Activated CD4-positive, alpha-beta T cell treated with anti-CD3 and anti-CD28 coated beads for 4 hours (primary cell): ENCODE data around the gene ELF5.
A peak's percentile ranks its signal among the peaks of the same experiment; 100 is the strongest.

ENCODE experiments used
- DNase-seq, 2 donors: peaks; one replicate each; pipeline ENCODE4 v3.0.0-alpha.2; 2020

ELF5 gene

DNA sequence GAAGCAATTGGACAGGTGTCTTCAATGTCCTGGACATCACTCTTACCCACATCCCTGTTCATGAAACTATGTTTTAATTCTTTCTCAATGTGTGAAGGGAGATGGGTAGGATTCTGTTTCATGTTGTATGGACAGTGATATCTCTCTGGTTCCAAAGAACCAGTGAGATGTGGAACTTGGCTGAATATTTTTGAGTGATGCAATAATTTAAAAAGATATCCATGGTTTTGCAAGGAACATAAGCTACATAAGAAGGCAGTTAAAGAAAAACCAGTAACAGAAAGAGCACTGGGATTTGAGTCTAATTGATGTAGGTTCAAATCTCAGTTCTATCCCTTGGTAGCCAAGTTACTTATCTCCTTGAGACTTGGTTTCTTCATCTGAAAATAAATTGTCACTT is 7.7 kb upstream of the ELF5 start:
- no peak for DNase-seq

DNA sequence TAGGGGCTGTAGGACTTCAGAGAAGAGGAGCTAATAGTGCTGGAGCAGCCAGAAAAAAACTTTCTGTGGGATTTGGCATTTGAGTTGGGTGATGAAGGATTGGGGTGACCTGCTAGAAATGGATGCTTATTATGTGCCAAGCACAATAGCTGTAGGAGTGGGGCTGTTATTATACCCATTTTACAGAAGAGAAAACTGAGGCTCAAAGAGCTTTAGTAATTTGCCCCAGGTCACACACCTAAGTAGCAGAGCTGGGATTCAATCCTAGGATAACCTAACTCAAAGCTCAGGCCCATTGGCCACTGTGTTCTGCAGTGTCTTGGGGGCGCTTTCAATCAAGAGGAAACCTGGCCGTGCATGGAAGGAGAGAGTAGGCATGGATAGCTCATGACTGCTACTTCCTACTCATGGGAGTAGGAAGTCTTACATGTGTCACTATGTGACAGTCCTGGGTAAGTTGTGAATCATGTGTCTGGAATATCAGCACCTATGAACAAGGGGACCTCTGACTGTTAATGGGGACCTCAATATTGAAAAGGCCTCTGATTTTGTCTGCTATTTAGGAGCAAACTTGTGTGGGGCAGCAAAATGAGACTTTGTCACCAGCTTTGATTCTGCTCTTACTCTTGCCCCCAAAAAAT is 6.1 kb upstream of the ELF5 start:
- no peak for DNase-seq

DNA sequence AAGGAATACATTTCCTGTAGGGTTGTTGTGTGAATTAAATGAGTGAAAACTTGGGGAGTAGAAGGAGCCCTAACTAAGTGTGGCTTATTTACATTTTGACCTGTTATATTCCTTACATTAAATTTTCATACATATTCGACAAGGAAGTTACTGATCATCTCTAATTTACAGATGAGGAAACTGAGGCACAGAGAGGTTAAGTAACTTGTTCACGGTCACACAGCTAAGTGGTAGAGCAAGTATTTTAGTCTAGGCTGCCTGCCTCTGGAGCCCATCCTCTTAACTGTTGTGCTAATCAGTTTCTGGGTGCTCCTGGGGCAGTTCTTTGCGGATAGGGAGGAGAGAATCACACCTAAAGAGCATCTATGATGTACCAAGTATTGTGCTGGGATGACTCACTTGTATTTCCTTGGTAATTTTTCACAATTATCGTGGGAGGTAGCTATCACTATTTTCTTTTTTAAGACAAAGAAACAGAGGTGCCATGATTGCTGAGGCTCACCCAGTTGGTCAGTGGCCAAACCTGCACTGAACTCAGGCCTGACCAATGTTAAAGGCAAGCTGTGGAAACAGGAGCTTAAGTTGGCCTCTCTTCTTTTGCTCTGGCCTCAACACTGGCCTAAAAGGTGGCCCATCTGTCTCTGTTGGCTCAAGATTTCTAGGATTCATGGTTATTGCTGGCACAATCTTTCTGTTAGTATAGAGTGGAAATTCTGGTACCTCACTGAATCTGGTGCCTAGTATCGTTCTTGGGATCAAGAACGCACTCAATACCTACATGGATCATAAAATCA is 2.9 kb upstream of the ELF5 start:
- no peak for DNase-seq

DNA sequence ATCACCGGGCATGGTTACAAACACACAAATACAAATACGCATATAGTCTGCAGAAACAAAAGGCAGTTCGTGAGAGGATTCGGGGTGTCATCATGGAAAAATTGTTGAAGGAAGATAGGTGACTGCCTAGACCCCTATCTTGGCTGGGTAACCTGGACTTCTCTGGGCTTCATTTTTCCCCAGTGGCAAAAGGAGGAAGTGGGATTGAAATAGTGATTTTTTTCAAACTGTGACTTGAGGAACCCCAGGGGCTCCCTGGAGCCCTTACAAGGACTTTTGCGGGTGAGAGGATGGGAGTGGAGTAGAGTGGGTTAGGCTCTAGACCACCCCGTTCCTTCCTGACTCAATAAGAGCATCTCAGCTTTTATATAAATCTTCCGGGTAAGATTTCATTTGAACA is 1.0 kb upstream of the ELF5 start:
- DNase-seq, result no peak

DNA sequence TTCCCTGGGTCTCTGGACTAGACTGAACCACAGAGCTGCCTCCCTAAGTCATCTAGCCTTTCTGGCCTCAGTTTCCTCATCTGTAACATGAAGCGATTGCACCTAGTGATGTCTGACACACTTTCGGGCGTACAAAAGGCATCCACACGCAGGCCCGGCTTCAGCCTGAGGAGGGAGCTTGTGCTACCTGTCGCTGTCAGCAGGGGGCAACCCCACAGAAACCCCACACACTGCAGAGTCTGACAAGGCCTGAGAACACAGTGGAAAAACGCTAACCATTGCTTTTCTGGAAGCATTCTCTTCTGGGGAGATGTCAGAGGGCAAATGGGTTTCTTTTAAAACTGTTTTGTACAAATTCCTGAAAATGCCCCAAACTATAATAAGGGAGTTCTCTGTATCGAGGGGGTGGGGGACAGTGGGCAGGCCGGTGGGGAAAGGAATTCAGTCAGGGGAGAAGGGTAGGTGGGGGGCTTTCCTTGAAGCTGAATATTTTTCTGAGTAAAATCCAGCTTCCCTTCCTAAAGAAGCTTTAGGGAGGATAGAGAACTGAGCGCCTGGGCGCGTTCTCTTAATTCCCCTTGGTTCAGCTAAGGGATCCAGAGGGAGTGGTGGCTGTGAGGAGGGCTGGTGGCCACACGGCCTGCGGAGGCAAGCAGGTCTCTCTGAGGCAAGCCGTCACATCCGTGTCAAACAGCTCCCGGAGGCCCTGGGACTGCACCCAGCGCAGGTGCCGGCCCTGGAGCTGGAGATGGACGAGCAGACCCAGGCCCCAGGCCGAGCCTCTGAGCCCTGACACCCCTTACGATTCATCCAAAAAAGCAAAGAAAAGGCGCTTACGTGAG is 533 bp downstream of the ELF5 start:
- DNase-seq, result peak; percentile 14 to 36

DNA sequence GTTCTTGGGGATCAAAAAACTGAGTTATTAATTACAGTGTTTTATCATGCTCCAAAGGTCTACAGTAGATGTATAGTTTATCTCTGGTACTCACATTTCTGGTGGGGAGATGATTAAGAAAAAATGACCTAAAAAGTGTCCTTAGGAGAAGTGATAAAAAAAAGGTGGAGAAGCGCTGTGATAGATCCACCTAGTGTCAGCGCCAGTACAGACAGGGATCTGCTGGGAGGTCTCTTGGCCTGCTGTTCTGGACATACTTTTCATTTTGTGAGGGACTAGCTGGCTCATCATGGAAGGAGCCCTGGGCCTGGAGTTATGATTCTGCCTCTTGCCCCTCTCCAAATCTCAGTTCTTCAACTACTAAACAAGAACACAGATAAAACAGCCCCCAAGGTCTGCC is 2.9 kb downstream of the ELF5 start:
- no peak for DNase-seq

DNA sequence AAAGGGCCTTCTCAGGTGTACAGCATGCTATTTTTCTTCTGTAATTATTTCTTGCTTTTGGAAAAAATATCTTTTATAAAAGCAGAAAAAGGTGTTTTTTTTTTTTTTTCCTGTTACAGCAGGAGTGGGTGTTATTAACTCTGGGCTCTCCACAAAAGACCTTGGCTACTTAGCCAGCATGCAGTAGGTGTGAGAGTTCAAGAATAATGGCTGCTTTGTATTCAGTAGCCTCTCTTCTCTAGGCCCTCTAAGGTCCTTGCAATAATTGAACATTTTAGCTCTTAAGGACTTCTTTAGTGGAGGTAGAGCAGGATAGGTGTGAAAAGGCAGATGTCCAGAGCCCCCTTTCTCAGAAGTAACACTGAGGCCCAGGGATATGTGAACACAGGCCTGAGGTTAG is 3.4 kb downstream of the ELF5 start:
- DNase-seq, result no peak

DNA sequence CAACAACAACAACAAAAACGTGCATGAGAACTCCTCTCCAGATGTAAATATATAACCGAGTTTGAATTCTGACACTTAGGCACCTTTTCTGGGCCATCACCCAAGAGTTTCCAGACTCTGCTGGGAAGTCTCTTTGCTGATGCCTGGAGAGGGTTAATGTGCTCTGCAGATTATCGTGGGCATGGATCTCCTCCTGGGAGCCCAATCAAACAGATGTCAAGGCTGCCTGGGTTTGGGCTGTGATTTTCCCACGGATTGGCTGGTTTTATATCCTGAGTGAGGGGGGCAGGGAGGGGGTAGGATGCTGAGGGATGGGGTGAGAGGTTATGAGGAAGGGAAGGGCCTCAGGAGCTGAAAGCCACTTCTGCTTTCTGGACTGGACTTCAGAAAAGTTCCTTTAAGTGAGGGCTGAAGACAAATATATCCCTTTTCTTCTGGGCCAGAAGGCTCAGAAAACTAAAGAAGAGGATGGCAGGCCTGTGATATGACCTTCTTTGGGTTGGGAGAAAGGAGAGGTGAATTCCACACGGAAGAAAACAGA is 4.2 kb downstream of the ELF5 start:
- DNase-seq, result no peak

DNA sequence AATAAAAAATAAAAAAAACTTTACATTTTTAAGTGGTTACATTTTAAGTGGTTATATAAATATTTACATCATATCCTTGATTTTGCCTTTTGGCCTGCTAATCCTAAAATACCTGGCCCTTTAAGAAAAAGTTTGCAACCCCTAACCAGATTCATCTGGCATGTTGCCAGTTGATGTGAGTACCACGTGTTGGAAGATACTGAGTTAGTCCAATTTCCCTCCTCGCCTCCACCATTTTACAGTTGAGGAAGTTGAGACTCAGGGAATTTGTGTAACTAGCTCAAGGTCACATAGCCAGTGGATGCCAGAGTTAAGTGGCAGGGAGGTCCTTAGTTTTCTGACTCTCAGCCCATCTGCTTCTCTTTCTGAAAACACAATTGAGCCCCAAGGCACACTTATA is 5.1 kb downstream of the ELF5 start:
- no peak for DNase-seq

DNA sequence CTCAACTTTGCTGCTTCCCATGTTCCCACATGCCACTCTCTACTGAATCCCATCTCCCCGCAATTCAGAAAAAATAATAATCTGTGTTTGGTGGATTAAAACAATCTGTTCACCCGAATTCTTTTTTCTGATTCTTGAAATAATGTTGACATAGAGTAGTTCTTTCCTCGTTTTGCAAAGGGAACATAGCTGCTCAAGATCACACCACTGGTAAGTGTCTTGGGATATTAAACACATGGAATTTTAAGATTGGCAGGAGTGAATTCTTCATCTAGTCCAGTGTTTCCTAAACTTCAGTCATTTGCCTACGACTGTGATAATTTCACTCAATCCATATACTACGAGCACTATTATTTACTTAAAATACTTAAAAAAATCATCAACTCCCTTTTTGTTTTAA is 6.0 kb downstream of the ELF5 start:
- DNase-seq, result no peak

DNA sequence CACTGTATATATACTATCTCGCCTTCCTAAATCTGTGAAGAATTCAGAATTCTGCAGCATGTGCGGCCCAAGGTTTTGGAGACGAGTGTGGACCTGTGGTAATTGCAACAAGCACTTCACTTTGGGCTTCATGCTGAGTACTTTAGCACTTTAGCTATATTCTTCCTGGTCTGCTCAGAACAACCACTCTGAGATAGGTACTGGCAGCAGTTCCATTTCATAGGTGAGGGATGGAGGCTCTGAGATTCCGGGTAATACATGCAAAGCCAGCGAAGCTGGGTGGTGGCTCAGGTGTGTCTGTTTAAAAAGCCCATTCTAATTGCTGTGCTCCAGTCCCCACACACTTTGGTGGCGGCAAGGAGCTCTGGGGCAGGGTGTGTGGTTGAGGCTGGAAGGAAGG is 6.4 kb downstream of the ELF5 start:
- DNase-seq, result no peak

DNA sequence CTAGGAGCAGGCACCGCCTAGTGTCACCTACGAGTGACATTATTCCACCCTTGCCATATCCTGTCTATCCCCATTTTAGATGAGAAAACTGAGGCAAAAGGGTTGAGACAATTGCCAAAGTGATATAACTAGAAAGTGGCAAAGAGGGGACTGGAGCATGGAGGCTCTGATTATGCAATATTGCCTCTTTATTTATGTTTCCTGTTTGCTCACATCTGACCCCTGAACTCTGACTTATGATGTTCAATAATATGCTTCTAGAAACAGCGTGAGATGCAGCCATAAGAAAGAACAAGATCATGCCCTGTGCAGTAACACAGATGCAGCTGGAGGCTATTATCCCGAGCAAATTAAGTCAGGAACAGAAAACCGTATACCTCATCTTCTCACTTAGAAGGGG is 7.7 kb downstream of the ELF5 start:
- no peak for DNase-seq

DNA sequence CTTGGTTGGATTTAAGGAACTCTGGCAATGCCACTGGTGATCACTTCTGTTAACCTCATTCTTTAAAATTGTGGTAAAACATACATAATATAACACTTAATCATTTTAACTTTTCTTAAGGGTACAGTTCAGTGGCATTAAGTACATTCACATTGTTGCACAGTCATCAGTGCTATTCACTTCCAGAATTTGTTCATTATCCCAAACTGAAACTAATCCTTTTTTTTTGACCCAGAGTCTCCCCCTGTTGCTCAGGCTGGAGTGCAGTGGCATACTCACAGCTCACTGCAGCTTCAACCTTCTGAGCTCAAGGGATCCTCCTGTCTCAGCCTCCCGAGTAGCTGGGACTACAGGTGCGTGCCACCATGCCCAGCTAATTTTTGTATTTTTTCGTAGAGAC is 10.6 kb downstream of the ELF5 start:
- no peak for DNase-seq

DNA sequence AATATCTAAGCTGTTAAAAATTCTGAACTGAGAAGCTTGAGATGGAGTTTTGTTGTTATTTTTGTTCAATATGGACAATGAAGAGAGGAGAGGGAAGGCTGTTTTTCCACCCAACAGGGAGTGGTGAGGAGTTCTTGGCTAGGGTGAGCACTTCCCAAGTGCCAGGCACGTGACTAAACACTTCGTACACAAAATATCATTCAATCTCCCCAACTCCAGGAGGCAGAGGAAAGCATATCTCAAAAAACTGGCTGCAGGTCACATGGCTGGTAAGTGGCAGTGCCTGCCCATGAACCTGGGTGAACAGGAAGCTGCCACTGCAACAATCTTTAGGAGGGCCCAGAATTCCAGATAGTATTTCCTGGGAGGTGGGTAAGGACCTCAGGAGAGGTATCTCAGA is 11.6 kb downstream of the ELF5 start:
- no peak for DNase-seq

DNA sequence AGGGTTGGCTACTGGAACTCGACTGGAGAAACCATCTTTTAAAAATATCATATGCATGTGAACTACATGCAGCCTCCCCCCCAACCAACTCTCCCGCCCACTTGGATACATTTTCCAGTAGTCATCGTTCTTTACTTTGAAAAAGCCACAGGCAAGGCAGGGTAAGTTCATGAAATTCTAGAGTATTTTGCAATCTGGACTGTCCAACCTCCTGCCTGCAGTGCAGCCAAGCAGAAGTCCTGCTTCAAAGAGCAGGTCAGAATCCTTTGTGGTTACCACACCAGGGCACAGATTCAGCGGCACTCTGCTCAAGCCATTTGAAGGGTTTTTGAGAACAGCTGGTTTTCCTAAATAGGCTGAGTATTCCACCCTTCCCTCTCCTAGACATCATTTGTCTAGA is 12.1 kb downstream of the ELF5 start:
- no peak for DNase-seq

DNA sequence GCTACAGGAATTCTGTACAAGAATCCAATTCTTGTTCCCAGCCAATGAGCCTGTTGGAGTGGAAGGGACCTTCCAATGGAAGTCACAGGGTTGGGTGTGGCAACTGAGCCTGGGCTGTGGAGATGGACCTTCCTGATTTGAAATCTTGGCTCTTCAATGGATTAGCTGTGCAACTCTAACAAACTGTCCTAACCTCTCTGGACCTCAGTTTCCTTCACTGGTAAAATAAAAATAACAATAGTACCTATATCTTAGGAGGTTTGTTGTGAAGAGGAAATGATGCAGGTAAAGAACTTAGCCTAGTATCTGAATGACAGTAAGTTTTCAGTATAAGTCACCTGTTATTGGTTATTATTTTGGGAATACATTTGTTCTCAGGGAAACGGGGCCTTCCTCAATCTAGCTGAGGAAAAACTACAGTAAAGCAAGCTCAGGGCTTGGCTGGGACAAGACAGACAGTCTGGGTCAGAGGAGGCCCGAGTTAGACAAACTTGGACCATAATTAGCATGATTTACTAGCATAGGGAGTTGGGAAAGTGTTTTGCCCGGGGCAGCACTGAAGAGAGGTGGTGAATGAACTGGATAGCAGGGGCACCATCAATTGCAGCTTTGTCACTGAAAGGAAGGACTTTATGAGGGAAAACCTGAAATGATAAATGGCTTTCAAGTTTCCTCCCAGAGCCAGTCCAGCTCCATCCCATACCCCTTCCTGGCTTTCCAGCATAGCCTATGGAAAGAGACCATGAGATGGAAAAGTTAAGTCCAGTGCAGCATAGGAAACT is 13.7 kb downstream of the ELF5 start:
- no peak for DNase-seq

DNA sequence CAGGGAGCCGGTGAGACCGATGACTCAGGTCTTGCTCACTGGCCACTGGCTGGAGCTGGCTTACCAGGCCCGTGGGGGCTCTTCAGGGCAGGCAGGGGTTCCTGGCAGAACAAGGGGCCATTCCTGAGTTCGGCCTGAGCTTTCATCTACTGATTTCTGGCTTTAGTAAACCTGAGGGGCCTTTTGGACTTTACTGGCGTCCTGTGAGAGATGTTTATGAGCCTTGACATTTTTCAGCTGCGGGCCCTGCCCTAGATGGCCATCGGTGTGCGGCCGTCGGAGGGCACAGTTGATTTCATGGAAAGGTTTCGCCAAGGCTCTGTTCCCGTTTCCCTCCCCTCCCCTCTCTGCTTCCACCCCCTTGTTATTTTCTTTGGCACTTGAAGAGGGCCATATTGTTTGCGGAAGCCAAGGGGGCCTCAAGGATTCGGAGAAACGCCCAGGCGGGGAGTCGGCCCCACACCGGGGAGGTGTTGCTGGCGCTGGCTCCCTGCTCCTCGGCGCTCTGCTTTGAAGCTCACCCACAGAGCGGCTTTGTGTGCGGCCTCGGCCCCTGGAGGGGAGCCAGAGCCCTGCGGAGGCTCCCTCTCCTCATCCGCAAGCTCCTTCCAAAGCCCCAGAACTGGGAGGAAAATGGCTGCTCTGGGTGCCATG is 17.7 kb downstream of the ELF5 start:
- no peak for DNase-seq

DNA sequence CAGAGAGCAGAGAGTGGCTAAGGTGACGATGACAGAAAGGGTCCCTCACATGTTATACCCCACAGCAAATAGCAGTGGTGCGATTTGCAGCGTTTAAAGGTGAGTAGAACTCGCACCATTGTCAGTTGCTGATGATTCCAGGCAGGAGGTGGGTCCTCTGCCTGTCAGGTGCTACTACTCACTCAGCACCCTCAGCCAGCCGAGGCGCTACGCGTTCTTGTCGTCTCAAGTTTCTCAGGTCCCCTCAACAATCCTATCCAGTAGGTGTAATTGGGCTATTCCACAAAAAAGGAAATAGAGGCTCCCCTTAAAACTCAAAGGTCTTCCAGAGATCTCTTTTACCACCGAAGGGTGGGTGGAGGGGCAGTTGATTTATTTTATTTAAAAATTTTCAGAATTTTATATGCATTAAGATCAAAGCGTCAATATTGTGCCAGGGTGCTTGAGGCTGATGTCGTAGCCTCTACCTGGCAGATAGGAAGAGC is 18.3 kb downstream of the ELF5 start:
- no peak for DNase-seq

DNA sequence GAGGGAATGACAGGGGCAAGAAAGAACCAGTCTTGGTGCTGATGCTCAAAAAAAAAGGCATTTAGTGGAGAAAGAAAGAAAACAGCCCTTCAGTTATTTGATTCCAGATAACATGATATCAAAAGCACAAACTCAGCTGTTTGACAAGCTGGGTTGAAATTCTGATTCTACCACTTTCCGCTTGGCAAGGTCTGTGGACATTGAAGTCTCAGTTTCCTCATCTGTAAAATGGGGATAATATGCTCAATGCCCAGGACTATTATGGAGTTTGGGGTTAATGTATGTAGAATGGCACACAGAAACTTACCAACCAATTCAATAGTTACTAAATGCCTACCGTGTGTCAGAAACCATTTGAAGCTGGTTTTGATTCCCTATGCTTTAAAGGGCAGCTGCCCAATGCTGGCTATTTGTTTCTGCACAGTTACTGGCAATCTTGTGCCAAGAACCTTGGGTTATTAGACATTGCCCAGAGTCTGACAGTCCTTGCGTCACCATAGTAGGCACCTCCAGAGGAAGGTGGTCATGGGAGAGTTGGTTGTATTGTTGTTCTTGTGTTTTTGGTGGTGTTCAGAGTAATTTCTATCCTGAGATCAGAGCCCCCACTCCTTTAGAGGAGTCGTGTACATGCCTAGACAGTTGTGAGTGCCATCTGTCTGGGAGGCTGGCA is 19.5 kb downstream of the ELF5 start:
- DNase-seq, result no peak

DNA sequence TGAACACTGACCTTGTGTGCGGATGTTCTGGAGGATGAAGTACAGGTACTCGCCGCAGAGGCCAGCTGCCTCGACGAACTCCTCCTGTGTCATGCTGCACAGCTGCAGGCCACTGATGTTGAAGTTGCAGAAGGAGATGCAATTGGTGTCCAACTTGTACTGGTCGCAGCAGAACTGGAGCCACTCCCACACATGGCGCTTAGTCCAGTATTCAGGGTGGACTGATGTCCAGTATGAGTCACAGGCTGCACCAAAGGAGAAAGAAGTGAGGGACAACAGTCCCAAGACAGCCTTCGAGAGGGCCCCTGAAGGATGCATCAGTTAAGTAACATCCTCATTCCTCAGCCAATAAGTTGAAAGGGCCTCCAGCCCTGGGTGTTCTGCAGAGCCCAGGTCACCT is 20.1 kb downstream of the ELF5 start:
- no peak for DNase-seq

DNA sequence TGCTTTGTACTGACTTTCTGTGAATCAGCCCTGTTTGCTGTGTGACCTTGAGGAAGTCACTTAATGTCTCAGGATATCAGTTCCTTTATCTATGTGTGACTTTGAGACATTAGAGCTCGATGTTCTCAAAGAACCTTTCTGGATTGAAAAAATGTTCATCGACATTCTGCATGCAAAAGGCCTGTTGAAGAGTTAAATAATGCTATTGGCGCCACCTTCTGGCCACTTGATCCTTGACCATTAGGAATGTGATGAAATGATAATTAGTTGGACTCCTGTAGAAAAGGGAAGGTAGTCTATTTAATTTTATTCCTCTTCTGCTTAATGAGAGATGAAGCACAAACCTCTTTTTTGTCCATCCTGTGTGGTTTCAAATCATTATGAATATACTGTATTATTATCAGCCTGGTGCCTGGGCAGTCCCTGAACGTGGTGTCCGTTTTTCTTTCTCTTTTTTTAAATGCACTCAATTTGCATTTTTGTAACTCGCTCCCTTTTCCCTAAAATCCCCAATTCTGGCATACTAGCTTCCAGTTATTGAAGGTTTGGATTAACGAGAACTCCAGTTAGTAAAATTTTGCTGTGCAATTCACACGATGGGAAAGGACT is 20.7 kb downstream of the ELF5 start:
- DNase-seq, result peak; percentile 20 to 51
